MM.1S (cell line): Measurements from ENCODE around the gene CACNA1E.

Source experiments
- DNase-seq: peaks from one replicate; pipeline ENCODE4 v3.0.0-alpha.2; 2015
- H2AFZ ChIP-seq: fragments of 300-600 bp; sonication (generic); 2 replicates; pipeline ENCODE4 v1.6.0; 2016; ENCODE audit warnings: antibody characterized with exemption, low read length
- H3F3A ChIP-seq: fragments of 300-600 bp; sonication (generic); 2 replicates; pipeline ENCODE4 v1.6.1; 2016; ENCODE audit warnings: mild to moderate bottlenecking, antibody characterized with exemption, low read length, moderate library complexity, mixed read lengths; ENCODE audit not compliant: insufficient read depth
- H3K27ac ChIP-seq: fragments of 300-600 bp; sonication (generic); 2 replicates; pipeline ENCODE4 v1.5.1; 2016; ENCODE audit warnings: mild to moderate bottlenecking, low read length
- H3K27me3 ChIP-seq: fragments of 300-600 bp; sonication (generic); replicated peaks from 2 replicates; pipeline ENCODE4 v1.6.0; 2016; ENCODE audit warnings: low read length; ENCODE audit not compliant: insufficient read depth
- H3K36me3 ChIP-seq: fragments of 300-600 bp; sonication (generic); replicated peaks from 2 replicates; pipeline ENCODE4 v1.6.1; 2016; ENCODE audit warnings: mild to moderate bottlenecking, low read length, mixed read lengths; ENCODE audit not compliant: insufficient read depth
- H3K4me1 ChIP-seq: fragments of 300-600 bp; sonication (generic); 2 replicates; pipeline ENCODE4 v1.6.1; 2016; ENCODE audit warnings: low read length, mixed read lengths
- H3K4me2 ChIP-seq: fragments of 300-600 bp; sonication (generic); 2 replicates; pipeline ENCODE4 v1.6.0; 2016; ENCODE audit warnings: low read depth, low read length
- H3K4me3 ChIP-seq: fragments of 300-600 bp; sonication (generic); 2 replicates; pipeline ENCODE4 v1.5.1; 2016; ENCODE audit warnings: low read length, mixed read lengths
- H3K79me2 ChIP-seq: fragments of 300-600 bp; sonication (generic); 2 replicates; pipeline ENCODE4 v1.6.1; 2016; ENCODE audit warnings: mixed run types, low read length, mixed read lengths
- H3K9ac ChIP-seq: fragments of 300-600 bp; sonication (generic); 2 replicates; pipeline ENCODE4 v1.6.1; 2016; ENCODE audit warnings: low read length, mixed read lengths
- H3K9me2 ChIP-seq: fragments of 300-600 bp; sonication (generic); replicated peaks from 2 replicates; pipeline ENCODE4 v1.6.1; 2016; ENCODE audit warnings: mild to moderate bottlenecking, low read length, mixed read lengths; ENCODE audit not compliant: insufficient read depth
- H3K9me3 ChIP-seq: fragments of 300-600 bp; sonication (generic); replicated peaks from 2 replicates; pipeline ENCODE4 v1.6.1; 2016; ENCODE audit warnings: mild to moderate bottlenecking, low read length, mixed read lengths; ENCODE audit not compliant: insufficient read depth
- H4K20me1 ChIP-seq: fragments of 300-600 bp; sonication (generic); 2 replicates; pipeline ENCODE4 v1.6.1; 2016; ENCODE audit warnings: mild to moderate bottlenecking, low read length, moderate library complexity, mixed read lengths; ENCODE audit not compliant: insufficient read depth
- EZH2 ChIP-seq: fragments of 300-600 bp; sonication (generic); optimal IDR thresholded peaks from 2 replicates; pipeline ENCODE3; 2017; ENCODE audit warnings: low read depth, mild to moderate bottlenecking, antibody characterized with exemption, low read length, mixed read lengths
- EZH2phosphoT487 ChIP-seq: fragments of 300-600 bp; sonication (generic); IDR thresholded peaks from 2 replicates; pipeline ENCODE4 v1.6.1; 2018; ENCODE audit warnings: antibody characterized with exemption, low read length
- TF ChIP-seq, protein P1 (sequence below): fragments of 300-600 bp; sonication (generic); IDR thresholded peaks from 2 replicates; pipeline ENCODE4 v1.5.1; 2016; ENCODE audit warnings: antibody characterized with exemption, low read length, mixed read lengths

CACNA1E gene

DNA sequence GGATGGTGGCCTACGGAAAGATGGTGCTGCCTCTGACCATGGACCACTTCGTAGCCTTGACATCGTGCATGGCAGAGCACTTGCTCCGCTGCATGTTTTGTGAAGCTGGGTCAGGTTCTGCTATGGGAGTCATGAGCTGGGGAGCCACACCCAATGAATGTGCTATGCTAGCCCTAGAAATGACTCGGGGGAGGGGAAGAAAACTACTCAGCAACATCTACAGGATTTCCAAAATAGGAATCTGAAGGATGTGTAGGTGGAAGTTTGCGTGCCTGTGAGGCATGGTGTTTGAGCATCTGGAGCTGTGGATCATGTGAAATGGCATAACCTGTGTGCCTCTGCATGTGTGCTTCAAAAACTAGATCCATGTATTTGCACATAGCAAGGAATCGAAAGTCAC lies 247.3 kb downstream of the CACNA1E start:
- H3F3A ChIP-seq: no peaks in the 10 kb centered on the region
- H3K9me2 ChIP-seq: no peaks in the 10 kb centered on the region
- no peak overlapping the region for H3K4me2 ChIP-seq
- TF ChIP-seq EZH2phosphoT487: no peak
- no peak for TF ChIP-seq EZH2
- TF ChIP-seq, protein P1, sequence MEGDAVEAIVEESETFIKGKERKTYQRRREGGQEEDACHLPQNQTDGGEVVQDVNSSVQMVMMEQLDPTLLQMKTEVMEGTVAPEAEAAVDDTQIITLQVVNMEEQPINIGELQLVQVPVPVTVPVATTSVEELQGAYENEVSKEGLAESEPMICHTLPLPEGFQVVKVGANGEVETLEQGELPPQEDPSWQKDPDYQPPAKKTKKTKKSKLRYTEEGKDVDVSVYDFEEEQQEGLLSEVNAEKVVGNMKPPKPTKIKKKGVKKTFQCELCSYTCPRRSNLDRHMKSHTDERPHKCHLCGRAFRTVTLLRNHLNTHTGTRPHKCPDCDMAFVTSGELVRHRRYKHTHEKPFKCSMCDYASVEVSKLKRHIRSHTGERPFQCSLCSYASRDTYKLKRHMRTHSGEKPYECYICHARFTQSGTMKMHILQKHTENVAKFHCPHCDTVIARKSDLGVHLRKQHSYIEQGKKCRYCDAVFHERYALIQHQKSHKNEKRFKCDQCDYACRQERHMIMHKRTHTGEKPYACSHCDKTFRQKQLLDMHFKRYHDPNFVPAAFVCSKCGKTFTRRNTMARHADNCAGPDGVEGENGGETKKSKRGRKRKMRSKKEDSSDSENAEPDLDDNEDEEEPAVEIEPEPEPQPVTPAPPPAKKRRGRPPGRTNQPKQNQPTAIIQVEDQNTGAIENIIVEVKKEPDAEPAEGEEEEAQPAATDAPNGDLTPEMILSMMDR: no peak
- H3K9me3 ChIP-seq: no peaks in the 10 kb centered on the region
- H3K27me3 ChIP-seq: no peaks in the 10 kb centered on the region
- no peak overlapping the region for H3K27ac ChIP-seq
- H3K4me1 ChIP-seq: no peaks in the 10 kb centered on the region
- no peak overlapping the region for H3K9ac ChIP-seq
- H3K79me2 ChIP-seq: no peaks in the 10 kb centered on the region
- H3K36me3 ChIP-seq: no peaks in the 10 kb centered on the region
- DNase-seq: no peak
- no peak overlapping the region for H3K4me3 ChIP-seq
- H4K20me1 ChIP-seq: no peaks in the 10 kb centered on the region
- no peak overlapping the region for H2AFZ ChIP-seq

DNA sequence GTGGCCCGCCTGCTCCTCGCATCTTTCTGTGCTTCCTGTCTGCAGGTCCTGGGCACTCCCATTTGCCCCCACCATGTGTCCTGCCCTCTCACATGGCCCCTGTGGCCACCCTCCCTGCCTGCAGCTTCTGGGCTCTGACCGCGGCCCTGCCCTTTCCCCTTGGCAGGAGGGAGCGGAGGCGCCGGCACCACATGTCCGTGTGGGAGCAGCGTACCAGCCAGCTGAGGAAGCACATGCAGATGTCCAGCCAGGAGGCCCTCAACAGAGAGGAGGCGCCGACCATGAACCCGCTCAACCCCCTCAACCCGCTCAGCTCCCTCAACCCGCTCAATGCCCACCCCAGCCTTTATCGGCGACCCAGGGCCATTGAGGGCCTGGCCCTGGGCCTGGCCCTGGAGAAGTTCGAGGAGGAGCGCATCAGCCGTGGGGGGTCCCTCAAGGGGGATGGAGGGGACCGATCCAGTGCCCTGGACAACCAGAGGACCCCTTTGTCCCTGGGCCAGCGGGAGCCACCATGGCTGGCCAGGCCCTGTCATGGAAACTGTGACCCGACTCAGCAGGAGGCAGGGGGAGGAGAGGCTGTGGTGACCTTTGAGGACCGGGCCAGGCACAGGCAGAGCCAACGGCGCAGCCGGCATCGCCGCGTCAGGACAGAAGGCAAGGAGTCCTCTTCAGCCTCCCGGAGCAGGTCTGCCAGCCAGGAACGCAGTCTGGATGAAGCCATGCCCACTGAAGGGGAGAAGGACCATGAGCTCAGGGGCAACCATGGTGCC lies 249.1 kb downstream of the CACNA1E start:
- Histone ChIP-seq H3K79me2 (no peaks in the 10 kb centered on the region), H4K20me1 (no peaks in the 10 kb centered on the region), H3K4me3 (no peak overlapping the region), H3K27me3 (no peaks in the 10 kb centered on the region), H3K4me1 (no peaks in the 10 kb centered on the region), H3K9ac (no peak overlapping the region), H3K4me2 (no peak overlapping the region), H2AFZ (no peak overlapping the region), H3F3A (no peaks in the 10 kb centered on the region), H3K9me2 (no peaks in the 10 kb centered on the region), H3K9me3 (no peaks in the 10 kb centered on the region), H3K27ac (no peak overlapping the region), H3K36me3 (no peaks in the 10 kb centered on the region)
- no peak for DNase-seq
- TF ChIP-seq EZH2phosphoT487 (no peak), EZH2 (no peak)
- TF ChIP-seq, protein P1: no peak

DNA sequence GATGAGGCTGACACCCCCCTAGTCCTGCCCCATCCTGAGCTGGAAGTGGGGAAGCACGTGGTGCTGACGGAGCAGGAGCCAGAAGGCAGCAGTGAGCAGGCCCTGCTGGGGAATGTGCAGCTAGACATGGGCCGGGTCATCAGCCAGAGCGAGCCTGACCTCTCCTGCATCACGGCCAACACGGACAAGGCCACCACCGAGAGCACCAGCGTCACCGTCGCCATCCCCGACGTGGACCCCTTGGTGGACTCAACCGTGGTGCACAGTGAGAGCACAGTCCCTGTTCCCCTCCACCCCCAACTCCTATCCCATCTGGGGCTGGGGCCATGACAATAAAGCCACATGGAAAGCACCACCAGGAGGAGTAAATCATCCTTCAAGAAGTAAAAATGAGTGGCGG lies 250.2 kb downstream of the CACNA1E start:
- Histone ChIP-seq H2AFZ (no peak overlapping the region), H3K36me3 (no peaks in the 10 kb centered on the region), H3K4me2 (no peak overlapping the region), H4K20me1 (no peaks in the 10 kb centered on the region), H3F3A (no peaks in the 10 kb centered on the region), H3K79me2 (no peaks in the 10 kb centered on the region), H3K9me2 (no peaks in the 10 kb centered on the region), H3K4me3 (no peak overlapping the region), H3K4me1 (no peaks in the 10 kb centered on the region), H3K9me3 (no peaks in the 10 kb centered on the region), H3K9ac (no peak overlapping the region), H3K27me3 (no peaks in the 10 kb centered on the region), H3K27ac (no peak overlapping the region)
- TF ChIP-seq EZH2 (no peak), EZH2phosphoT487 (no peak)
- TF ChIP-seq, protein P1: no peak
- no peak for DNase-seq
